Measurements from ENCODE around the gene RGS6. TPM values are rescaled to one million over a fixed set of nuclear protein-coding genes. Genes with fewer than 3 reads are reported as not detected.

Gene RGS6
- polyA plus RNA-seq, 3 donors: not detected

- Histone ChIP-seq H3K36me3 (replicated peaks in 1 of 2; ENCODE audit: control insufficient read depth in 1 of 2, insufficient read depth in 2 of 2, low read length in 2 of 2) (no peaks in the 10 kb centered on the region), H3K9ac (ENCODE audit: insufficient read depth, low read length, poor library complexity, severe bottlenecking) (no peak overlapping the region), H4K20me1 (ENCODE audit: insufficient read depth, low read length) (no peaks in the 10 kb centered on the region), H3K9me3 (replicated peaks in 1 of 2; ENCODE audit: control insufficient read depth in 1 of 2, insufficient read depth in 1 of 2, low read length in 2 of 2) (no peaks in the 10 kb centered on the region), H3K4me2 (replicated peaks; ENCODE audit: extremely low read depth, low read length, poor library complexity, severe bottlenecking) (no peak overlapping the region), H3K27me3 (ENCODE audit: control insufficient read depth in 2 of 2, insufficient read depth in 2 of 2, low read length in 2 of 2) (no peaks in the 10 kb centered on the region), H3K27ac (ENCODE audit: low read depth in 1 of 2, low read length in 2 of 2) (no peak overlapping the region), H3K4me3 (replicated peaks in 1 of 3; ENCODE audit: low read depth in 2 of 3, low read length in 3 of 3) (no peak overlapping the region), H2AFZ (ENCODE audit: insufficient read depth, low read depth, low read length, poor library complexity, severe bottlenecking) (no peak overlapping the region), H3K79me2 (ENCODE audit: insufficient read depth, low read length) (no peaks in the 10 kb centered on the region), H3K4me1 (ENCODE audit: control insufficient read depth in 1 of 2, insufficient read depth in 2 of 2, low read length in 2 of 2) (no peaks in the 10 kb centered on the region)
- Mint-ChIP-seq H3K4me3 (no peak overlapping the region), H3K9me3 (peaks cover 0 to 2% (median 0%) of the 10 kb centered on the region in 7 donors), H3K27ac (no peak overlapping the region), H3K4me1 (no peaks in the 10 kb centered on the region), H3K27me3 (ENCODE audit: low read depth in 3 of 3) (peaks cover 8 to 25% (median 9%) of the 10 kb centered on the region in 3 donors), H3K36me3 (no peaks in the 10 kb centered on the region)
- intact Hi-C loops (cut with micrococcal nuclease): no loop called here
- TF ChIP-seq, protein P1, sequence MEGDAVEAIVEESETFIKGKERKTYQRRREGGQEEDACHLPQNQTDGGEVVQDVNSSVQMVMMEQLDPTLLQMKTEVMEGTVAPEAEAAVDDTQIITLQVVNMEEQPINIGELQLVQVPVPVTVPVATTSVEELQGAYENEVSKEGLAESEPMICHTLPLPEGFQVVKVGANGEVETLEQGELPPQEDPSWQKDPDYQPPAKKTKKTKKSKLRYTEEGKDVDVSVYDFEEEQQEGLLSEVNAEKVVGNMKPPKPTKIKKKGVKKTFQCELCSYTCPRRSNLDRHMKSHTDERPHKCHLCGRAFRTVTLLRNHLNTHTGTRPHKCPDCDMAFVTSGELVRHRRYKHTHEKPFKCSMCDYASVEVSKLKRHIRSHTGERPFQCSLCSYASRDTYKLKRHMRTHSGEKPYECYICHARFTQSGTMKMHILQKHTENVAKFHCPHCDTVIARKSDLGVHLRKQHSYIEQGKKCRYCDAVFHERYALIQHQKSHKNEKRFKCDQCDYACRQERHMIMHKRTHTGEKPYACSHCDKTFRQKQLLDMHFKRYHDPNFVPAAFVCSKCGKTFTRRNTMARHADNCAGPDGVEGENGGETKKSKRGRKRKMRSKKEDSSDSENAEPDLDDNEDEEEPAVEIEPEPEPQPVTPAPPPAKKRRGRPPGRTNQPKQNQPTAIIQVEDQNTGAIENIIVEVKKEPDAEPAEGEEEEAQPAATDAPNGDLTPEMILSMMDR (IDR thresholded peaks at IDR 0.05): no peak
- WGBS (ENCODE audit: insufficient coverage): 96% methylated on average over 3 of the region's 5 CpGs
- DNase-seq: no peak
These were observed 632.9 kb downstream of the RGS6 start for GRCh38 chr14:72565149-72565559.

DNA sequence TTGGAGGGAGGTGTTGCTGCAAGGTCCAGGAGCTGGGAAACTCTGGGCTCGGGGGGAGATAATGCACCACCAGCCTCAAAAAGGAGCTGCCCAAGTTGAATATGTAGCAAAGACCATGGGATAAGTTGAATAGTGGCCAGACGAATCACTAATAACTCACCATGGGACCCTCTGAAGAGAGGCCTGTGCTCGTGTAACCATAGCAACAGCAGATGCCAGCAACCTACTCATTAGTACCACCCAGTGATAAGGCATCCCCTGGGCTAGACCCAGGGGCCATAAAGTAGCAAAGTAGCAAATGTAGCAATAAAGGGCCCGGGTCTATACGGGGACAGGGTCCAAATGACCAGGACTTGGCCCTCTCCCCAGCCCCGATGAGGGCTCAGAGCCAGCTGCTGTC, 633.7 kb downstream of the RGS6 start:
- H3K4me1 ChIP-seq (ENCODE audit: control insufficient read depth in 1 of 2, insufficient read depth in 2 of 2, low read length in 2 of 2): no peaks in the 10 kb centered on the region
- no peak overlapping the region for H3K27ac ChIP-seq (ENCODE audit: low read depth in 1 of 2, low read length in 2 of 2)
- no peak overlapping the region for H3K4me3 ChIP-seq (replicated peaks in 1 of 3; ENCODE audit: low read depth in 2 of 3, low read length in 3 of 3)
- no peaks in the 10 kb centered on the region for H3K36me3 ChIP-seq (replicated peaks in 1 of 2; ENCODE audit: control insufficient read depth in 1 of 2, insufficient read depth in 2 of 2, low read length in 2 of 2)
- WGBS (ENCODE audit: insufficient coverage): 87% methylated on average over 4 of the region's 6 CpGs
- no peaks in the 10 kb centered on the region for H4K20me1 ChIP-seq (ENCODE audit: insufficient read depth, low read length)
- no peak overlapping the region for H2AFZ ChIP-seq (ENCODE audit: insufficient read depth, low read depth, low read length, poor library complexity, severe bottlenecking)
- Mint-ChIP-seq H3K4me1 (no peaks in the 10 kb centered on the region), H3K4me3 (no peak overlapping the region), H3K27ac (no peak overlapping the region), H3K9me3 (peaks cover 0 to 2% (median 0%) of the 10 kb centered on the region in 7 donors), H3K36me3 (no peaks in the 10 kb centered on the region), H3K27me3 (ENCODE audit: low read depth in 3 of 3) (peaks cover 5 to 24% (median 6%) of the 10 kb centered on the region in 3 donors)
- H3K9ac ChIP-seq (ENCODE audit: insufficient read depth, low read length, poor library complexity, severe bottlenecking): no peak overlapping the region
- DNase-seq: no peak
- TF ChIP-seq, protein P1 (IDR thresholded peaks at IDR 0.05): no peak
- H3K9me3 ChIP-seq (replicated peaks in 1 of 2; ENCODE audit: control insufficient read depth in 1 of 2, insufficient read depth in 1 of 2, low read length in 2 of 2): no peaks in the 10 kb centered on the region
- no peak overlapping the region for H3K4me2 ChIP-seq (replicated peaks; ENCODE audit: extremely low read depth, low read length, poor library complexity, severe bottlenecking)
- no peaks in the 10 kb centered on the region for H3K27me3 ChIP-seq (ENCODE audit: control insufficient read depth in 2 of 2, insufficient read depth in 2 of 2, low read length in 2 of 2)
- intact Hi-C loops (cut with micrococcal nuclease): no loop called here
- no peaks in the 10 kb centered on the region for H3K79me2 ChIP-seq (ENCODE audit: insufficient read depth, low read length)
